Endothelial cell of umbilical vein (primary cell): ENCODE measurements around the gene CPLANE2. TPM values are rescaled to one million over a fixed set of nuclear protein-coding genes. Genes with fewer than 3 reads are reported as not detected.

Source experiments
- BruUV-seq: library from RNA; stranded (reverse); fragments of 400-500 nt; replicated peaks from 2 replicates; lab custom pipeline; 2021; lab: Mats Ljungman, UMichigan
- CTCF ChIA-PET: fragments of 300-600, 350-600 bp; sonication (Branson Sonifier 250); formaldehyde crosslinking; loops from one replicate; lab custom pipeline; 2021; ENCODE audit warnings: antibody characterized with exemption, inconsistent platforms; lab: Charles Lee
- POLR2A ChIA-PET: fragments of 300-600, 350-600 bp; sonication (Branson Sonifier 250); formaldehyde crosslinking; loops from one replicate; lab custom pipeline; 2021; ENCODE audit warnings: antibody characterized with exemption, inconsistent platforms; lab: Charles Lee
- DNase-seq: peaks from one replicate; pipeline ENCODE4 v3.0.0-alpha.2; 2011; ENCODE audit warnings: low read depth, low spot score
- FAIRE-seq: peaks from 2 replicates; lab custom pipeline; 2011; peaks lifted over from hg19 to GRCh38; lab: Jason Lieb, UNC
- H2AFZ ChIP-seq: 2 replicates; pipeline ENCODE4 v1.6.0; 2012; ENCODE audit warnings: low read depth, low read length, control low read depth, inconsistent platforms
- H3K27ac ChIP-seq: 2 replicates; pipeline ENCODE4 v1.5.1; 2011; ENCODE audit warnings: low read depth, mild to moderate bottlenecking, control low read depth, low read length, moderate library complexity; ENCODE audit not compliant: insufficient read depth
- H3K27me3 ChIP-seq, 2 experiments: 2 replicates each; pipeline versions ENCODE4 v1.6.0 to v1.6.1; 2011; ENCODE audit warnings: low read length in 2 of 2, mixed read lengths in 1 of 2; ENCODE audit not compliant: control insufficient read depth in 2 of 2, insufficient read depth in 2 of 2
- H3K36me3 ChIP-seq, 2 experiments: 2 replicates in 1 of 2; 3 replicates in 1 of 2; pipeline ENCODE4 v1.5.1; 2011; ENCODE audit warnings: low read length in 2 of 2, mild to moderate bottlenecking in 1 of 2, moderate library complexity in 1 of 2; ENCODE audit not compliant: control insufficient read depth in 2 of 2, insufficient read depth in 2 of 2; ENCODE audit errors: extremely low read depth in 1 of 2
- H3K4me1 ChIP-seq: 3 replicates; pipeline ENCODE4 v1.5.1; 2011; ENCODE audit warnings: mild to moderate bottlenecking, low read length; ENCODE audit not compliant: control insufficient read depth, insufficient read depth; ENCODE audit errors: extremely low read depth
- H3K4me2 ChIP-seq: 2 replicates; pipeline ENCODE4 v1.6.1; 2011; ENCODE audit warnings: low read length, control low read depth, mixed read lengths; ENCODE audit not compliant: insufficient read depth
- H3K4me3 ChIP-seq, 3 experiments: fragments of 200-600 bp in 1 of 3; sonication (generic), shearing (Covaris generic) in 1 of 3; replicated peaks in 1 of 3; 2 replicates each; pipeline ENCODE4 v1.5.1; 2011 to 2016; ENCODE audit warnings: control low read depth in 3 of 3, low read length in 3 of 3, mild to moderate bottlenecking in 2 of 3, inconsistent platforms in 1 of 3, low read depth in 1 of 3, moderate library complexity in 1 of 3; ENCODE audit not compliant: insufficient read depth in 1 of 3
- H3K79me2 ChIP-seq: 2 replicates; pipeline ENCODE4 v1.6.0; 2012; ENCODE audit warnings: low read length, inconsistent platforms; ENCODE audit not compliant: control insufficient read depth, insufficient read depth
- H3K9ac ChIP-seq: replicated peaks from 2 replicates; pipeline ENCODE3; 2011; ENCODE audit warnings: low read length, control low read depth; ENCODE audit not compliant: insufficient read depth; ENCODE audit errors: extremely low read depth
- H3K9me1 ChIP-seq: replicated peaks from 3 replicates; pipeline ENCODE4 v1.6.0; 2011; ENCODE audit warnings: mild to moderate bottlenecking, low read length; ENCODE audit not compliant: control insufficient read depth, insufficient read depth; ENCODE audit errors: extremely low read depth
- H3K9me3 ChIP-seq: replicated peaks from 2 replicates; pipeline ENCODE4 v1.5.1; 2012; ENCODE audit warnings: low read length, inconsistent platforms; ENCODE audit not compliant: control insufficient read depth, insufficient read depth
- H4K20me1 ChIP-seq: replicated peaks from 2 replicates; pipeline ENCODE3; 2011; ENCODE audit warnings: mild to moderate bottlenecking, low read length; ENCODE audit not compliant: control insufficient read depth, insufficient read depth; ENCODE audit errors: extremely low read depth
- EZH2 ChIP-seq: IDR thresholded peaks from 2 replicates; pipeline ENCODE4 v1.6.1; 2012; ENCODE audit warnings: borderline replicate concordance, low read depth, mild to moderate bottlenecking, moderate library complexity, low read length, inconsistent platforms; ENCODE audit not compliant: severe bottlenecking
- FOS ChIP-seq: IDR thresholded peaks from 2 replicates; pipeline ENCODE4 v1.6.1; 2011; ENCODE audit warnings: mild to moderate bottlenecking, low read length, moderate library complexity, borderline replicate concordance; ENCODE audit not compliant: insufficient read depth
- GATA2 ChIP-seq: IDR thresholded peaks from 2 replicates; pipeline ENCODE4 v1.7.0; 2011; ENCODE audit warnings: low read depth, mild to moderate bottlenecking, moderate library complexity, mixed read lengths, low read length; ENCODE audit not compliant: insufficient read length, insufficient read depth
- JUN ChIP-seq: IDR thresholded peaks from 2 replicates; pipeline ENCODE4 v1.6.1; 2011; ENCODE audit warnings: borderline replicate concordance, low read depth; ENCODE audit not compliant: insufficient read length, insufficient read depth
- MYC ChIP-seq: IDR thresholded peaks from one replicate; pipeline ENCODE4 v1.6.1; 2011; ENCODE audit warnings: mild to moderate bottlenecking, low read depth, low read length
- POLR2A ChIP-seq: IDR thresholded peaks from 2 replicates; pipeline ENCODE4 v1.6.1; 2012; ENCODE audit warnings: low read depth, mild to moderate bottlenecking, control low read depth, low read length
- POLR2AphosphoS5 ChIP-seq: IDR thresholded peaks from 2 replicates; pipeline ENCODE4 v1.6.1; 2012; ENCODE audit warnings: low read depth, mild to moderate bottlenecking, control low read depth, low read length, moderate library complexity; ENCODE audit not compliant: insufficient read depth
- dilution Hi-C: fragments of 300-500 bp; cut with MboI; formaldehyde crosslinking; loops from one replicate; pipeline ENCODE4 v1.15.0; 2019; ENCODE audit warnings: low sequenced_read_pairs; ENCODE audit not compliant: extremely low pct_ligation_motif_present
- intact Hi-C: fragments of 100-400 bp; cut with micrococcal nuclease; formaldehyde crosslinking; loops from one replicate; pipeline ENCODE4 v1.10.0; 2022
- polyA plus RNA-seq, 4 experiments: library from polyadenylated mRNA; depleted of rRNA in 3 of 4; stranded (reverse) in 3 of 4; unstranded in 1 of 4; fragments of >200 nt; gene quantifications; 2 replicates each; pipeline versions ENCODE4 v1.2.1 to v1.2.3, GENCODE V29; 2011 to 2012; ENCODE audit warnings: missing spikeins in 1 of 4
- total RNA-seq: library from RNA; stranded (reverse); gene quantifications from 2 replicates; pipeline ENCODE4 v1.2.3, GENCODE V29; 2021
- TF ChIP-seq, protein P1 (sequence below): IDR thresholded peaks from 2 replicates; pipeline ENCODE4 v1.6.1; 2011; ENCODE audit not compliant: insufficient read depth, insufficient read length
- TF ChIP-seq, protein P2 (sequence below), 2 donors: IDR thresholded peaks; 1 replicate in 1 of 2; 2 replicates in 1 of 2; pipeline ENCODE4 v1.5.1; 2011; ENCODE audit warnings: low read length in 2 of 2, mild to moderate bottlenecking in 2 of 2, moderate library complexity in 2 of 2, control low read depth in 1 of 2, inconsistent platforms in 1 of 2, low read depth in 1 of 2; ENCODE audit not compliant: insufficient read depth in 1 of 2; ENCODE audit errors: extremely low read depth in 1 of 2

The CPLANE2 gene
- total and polyA plus RNA-seq, 2 donors (not counting 3 experiments of a cell fraction or from before 2014, with no cell fraction given): 3.9 to 4.6 TPM

DNA sequence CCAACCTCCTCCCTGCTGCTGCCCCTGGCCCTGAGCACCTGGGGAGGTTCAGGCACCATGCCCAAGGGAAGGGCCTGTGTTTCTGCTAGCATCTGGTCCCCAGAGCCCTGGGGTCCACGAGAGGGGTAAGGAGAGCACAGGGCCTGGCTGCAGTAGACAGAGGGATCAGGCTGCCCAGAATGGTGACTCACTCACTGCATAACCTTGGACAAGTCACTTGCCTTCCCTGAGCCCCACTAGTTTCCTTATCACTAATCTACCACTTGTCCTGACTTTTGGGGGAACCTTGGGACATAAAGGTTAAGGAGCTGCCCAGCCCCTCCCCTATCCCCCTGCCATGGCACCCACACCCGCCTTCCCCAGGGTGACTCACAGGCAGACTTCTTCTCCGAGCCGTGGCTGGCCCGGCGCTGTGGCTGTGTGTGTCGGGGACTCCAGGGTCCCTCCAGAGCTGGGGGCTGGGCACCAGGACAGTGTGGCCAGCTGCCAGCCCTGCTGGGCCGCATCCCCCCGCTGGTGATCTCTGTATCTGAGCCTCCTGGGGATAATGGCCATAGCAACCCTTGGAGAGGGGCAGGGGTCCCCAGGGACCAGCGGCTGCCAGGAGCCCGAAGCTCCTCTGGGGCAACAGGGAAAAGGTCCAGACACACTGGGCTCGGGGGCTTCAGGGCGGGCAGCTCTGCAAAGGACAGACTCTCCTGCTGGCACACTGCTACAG is 28.6 kb downstream of the CPLANE2 start:
- no peak for DNase-seq
- POLR2A ChIA-PET: no interaction called here

More for the DNA sequence above, 28.6 kb downstream of the CPLANE2 start:
- Histone ChIP-seq H3K27ac (no peak overlapping the region), H3K9ac (no peak overlapping the region), H3K4me1 (peaks cover 9% of the 10 kb centered on the region), H4K20me1 (no peaks in the 10 kb centered on the region), H3K36me3 (no peaks in the 10 kb centered on the region), H3K27me3 (no peaks in the 10 kb centered on the region), H3K9me3 (no peaks in the 10 kb centered on the region), H3K79me2 (no peaks in the 10 kb centered on the region), H3K4me2 (no peak overlapping the region), H3K4me3 (no peak overlapping the region), H3K9me1 (no peaks in the 10 kb centered on the region), H2AFZ (no peak overlapping the region)
- no peak for FAIRE-seq
- CTCF ChIA-PET: interaction anchor here (1.5 kb wide), 1 partner anchor 130 kb away, joined by 10 read pairs; no protein-coding TSS in a partner anchor
- intact Hi-C loops (loop anchor here (5.0 to 10.0 kb wide), 2 partner anchors 144 to 236 kb away; partner anchors contain the start of genes FBXO42 and NECAP2), dilution Hi-C loops (no loop called here)
- no TSS peak for BruUV-seq
- no peak for TF ChIP-seq JUN
- TF ChIP-seq, protein P1, sequence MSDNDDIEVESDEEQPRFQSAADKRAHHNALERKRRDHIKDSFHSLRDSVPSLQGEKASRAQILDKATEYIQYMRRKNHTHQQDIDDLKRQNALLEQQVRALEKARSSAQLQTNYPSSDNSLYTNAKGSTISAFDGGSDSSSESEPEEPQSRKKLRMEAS: no peak
- TF ChIP-seq POLR2A: no peak
- no peak for TF ChIP-seq POLR2AphosphoS5
- TF ChIP-seq, protein P2, sequence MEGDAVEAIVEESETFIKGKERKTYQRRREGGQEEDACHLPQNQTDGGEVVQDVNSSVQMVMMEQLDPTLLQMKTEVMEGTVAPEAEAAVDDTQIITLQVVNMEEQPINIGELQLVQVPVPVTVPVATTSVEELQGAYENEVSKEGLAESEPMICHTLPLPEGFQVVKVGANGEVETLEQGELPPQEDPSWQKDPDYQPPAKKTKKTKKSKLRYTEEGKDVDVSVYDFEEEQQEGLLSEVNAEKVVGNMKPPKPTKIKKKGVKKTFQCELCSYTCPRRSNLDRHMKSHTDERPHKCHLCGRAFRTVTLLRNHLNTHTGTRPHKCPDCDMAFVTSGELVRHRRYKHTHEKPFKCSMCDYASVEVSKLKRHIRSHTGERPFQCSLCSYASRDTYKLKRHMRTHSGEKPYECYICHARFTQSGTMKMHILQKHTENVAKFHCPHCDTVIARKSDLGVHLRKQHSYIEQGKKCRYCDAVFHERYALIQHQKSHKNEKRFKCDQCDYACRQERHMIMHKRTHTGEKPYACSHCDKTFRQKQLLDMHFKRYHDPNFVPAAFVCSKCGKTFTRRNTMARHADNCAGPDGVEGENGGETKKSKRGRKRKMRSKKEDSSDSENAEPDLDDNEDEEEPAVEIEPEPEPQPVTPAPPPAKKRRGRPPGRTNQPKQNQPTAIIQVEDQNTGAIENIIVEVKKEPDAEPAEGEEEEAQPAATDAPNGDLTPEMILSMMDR (IDR thresholded peaks at IDR 0.05; ENCODE audit: extremely low read depth in 1 of 2, insufficient read depth in 1 of 2, low read depth in 1 of 2, low read length in 2 of 2): no peak
- no peak for TF ChIP-seq FOS
- TF ChIP-seq EZH2: no peak
- no peak for TF ChIP-seq MYC
- no peak for TF ChIP-seq GATA2
